Hepatocyte (in vitro differentiated cells): ENCODE results near the gene VPS4A. TPM values are rescaled to one million over a fixed set of nuclear protein-coding genes. Genes with fewer than 3 reads are reported as not detected.

Experiments used
- DNase-seq: peaks from one replicate; pipeline ENCODE4 v3.0.0-alpha.2; 2016; ENCODE audit warnings: low spot score
- H2AFZ ChIP-seq: fragments of 200-600 bp; sonication (generic); 2 replicates; pipeline ENCODE4 v1.6.0; 2016; ENCODE audit warnings: antibody characterized with exemption, mild to moderate bottlenecking
- H3K27ac ChIP-seq: fragments of 200-600 bp; sonication (generic); 2 replicates; pipeline ENCODE4 v1.5.1; 2016; ENCODE audit warnings: mild to moderate bottlenecking
- H3K27me3 ChIP-seq: fragments of 200-600 bp; sonication (generic); 2 replicates; pipeline ENCODE4 v1.6.1; 2016
- H3K36me3 ChIP-seq: fragments of 200-600 bp; sonication (generic); replicated peaks from 2 replicates; pipeline ENCODE4 v1.5.1; 2016; ENCODE audit warnings: low read depth; ENCODE audit not compliant: insufficient read depth
- H3K4me1 ChIP-seq: fragments of 200-600 bp; sonication (generic); 2 replicates; pipeline ENCODE4 v1.5.1; 2016; ENCODE audit warnings: mild to moderate bottlenecking, moderate library complexity; ENCODE audit not compliant: insufficient read depth
- H3K4me2 ChIP-seq: fragments of 200-600 bp; sonication (generic); 2 replicates; pipeline ENCODE4 v1.6.0; 2016
- H3K4me3 ChIP-seq: fragments of 200-600 bp; sonication (generic); 2 replicates; pipeline ENCODE4 v1.5.1; 2016; ENCODE audit warnings: mild to moderate bottlenecking
- H3K79me2 ChIP-seq: fragments of 200-600 bp; sonication (generic); 2 replicates; pipeline ENCODE4 v1.6.0; 2017; ENCODE audit warnings: mild to moderate bottlenecking
- H3K9me2 ChIP-seq: fragments of 200-600 bp; sonication (generic); replicated peaks from 2 replicates; pipeline ENCODE4 v1.6.0; 2017; ENCODE audit warnings: mild to moderate bottlenecking; ENCODE audit not compliant: insufficient read depth
- H3K9me3 ChIP-seq: fragments of 200-600 bp; sonication (generic); 2 replicates; pipeline ENCODE4 v1.5.1; 2016; ENCODE audit warnings: low read depth, mild to moderate bottlenecking
- H4K20me1 ChIP-seq: fragments of 200-600 bp; sonication (generic); 2 replicates; pipeline ENCODE4 v1.6.0; 2016; ENCODE audit warnings: mild to moderate bottlenecking; ENCODE audit not compliant: insufficient read depth, poor library complexity, severe bottlenecking
- EZH2 ChIP-seq: fragments of 200-600 bp; sonication (generic); IDR thresholded peaks from 2 replicates; pipeline ENCODE4 v1.6.1; 2016; ENCODE audit warnings: antibody characterized with exemption, mild to moderate bottlenecking, borderline replicate concordance
- EZH2phosphoT487 ChIP-seq: fragments of 200-600 bp; sonication (generic); IDR thresholded peaks from one replicate; pipeline ENCODE4 v1.6.1; 2018; ENCODE audit warnings: antibody characterized with exemption, mild to moderate bottlenecking, low read depth, moderate library complexity; ENCODE audit not compliant: unreplicated experiment, severe bottlenecking
- WGBS: methylation state at CpG from one replicate; pipeline ENCODE4 v1.1.6; 2016; ENCODE audit warnings: low lambda C conversion rate; ENCODE audit errors: missing lambda C conversion rate; 5-methylcytosine and 5-hydroxymethylcytosine counted together
- polyA plus RNA-seq: library from polyadenylated mRNA; unstranded; fragments of >200 nt; fragmentation: Nextera tagmentation; extraction: Ambion mirVana; gene quantifications from 2 replicates; pipeline ENCODE4 v1.2.1, GENCODE V29; 2016
- total RNA-seq: library from RNA; depleted of rRNA; stranded (reverse); fragments of >200 nt; gene quantifications from 2 replicates; pipeline ENCODE4 v1.2.3, GENCODE V29; 2014
- TF ChIP-seq, protein P1 (sequence below): fragments of 200-600 bp; sonication (generic); IDR thresholded peaks from 2 replicates; pipeline ENCODE4 v1.5.1; 2016; ENCODE audit warnings: antibody characterized with exemption, mild to moderate bottlenecking; ENCODE audit not compliant: poor library complexity

Gene VPS4A
- total and polyA plus RNA-seq, 2 experiments from 2014 or later = 19.9 to 36.9 TPM

DNA sequence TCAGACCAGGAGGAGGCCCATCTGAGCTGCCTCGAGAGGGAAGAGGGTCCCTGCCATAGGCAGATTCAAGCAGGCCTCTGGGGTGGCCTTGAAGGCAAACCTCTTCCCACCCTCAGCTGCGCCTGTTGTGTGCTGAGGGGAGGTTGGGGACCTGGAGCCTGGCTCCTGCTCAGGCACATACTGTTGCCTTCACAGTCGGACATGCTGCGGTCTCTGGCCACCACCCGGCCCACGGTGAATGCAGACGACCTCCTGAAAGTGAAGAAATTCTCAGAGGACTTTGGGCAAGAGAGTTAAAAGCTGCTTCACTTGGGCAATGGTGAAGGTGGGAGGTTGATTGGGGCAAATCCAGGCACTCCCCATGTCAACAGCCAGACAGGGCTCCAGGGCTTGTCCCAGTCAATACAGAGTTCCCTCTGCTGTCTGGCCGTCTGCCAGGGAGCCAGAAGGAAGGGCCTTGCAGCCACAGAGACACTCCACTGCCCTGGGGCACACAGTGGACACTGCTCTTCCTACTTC, 12.9 kb downstream of the VPS4A start:
- Histone ChIP-seq H3K4me1 (peaks cover 30% of the 10 kb centered on the region), H2AFZ (no peak overlapping the region), H3K4me3 (no peak overlapping the region), H3K79me2 (peaks cover 63% of the 10 kb centered on the region), H3K36me3 (no peaks in the 10 kb centered on the region), H3K27ac (no peak overlapping the region), H3K9me2 (no peaks in the 10 kb centered on the region), H4K20me1 (peaks cover 5% of the 10 kb centered on the region), H3K4me2 (no peak overlapping the region), H3K9me3 (no peaks in the 10 kb centered on the region), H3K27me3 (no peaks in the 10 kb centered on the region)
- TF ChIP-seq EZH2phosphoT487 (no peak), EZH2 (no peak)
- TF ChIP-seq, protein P1, sequence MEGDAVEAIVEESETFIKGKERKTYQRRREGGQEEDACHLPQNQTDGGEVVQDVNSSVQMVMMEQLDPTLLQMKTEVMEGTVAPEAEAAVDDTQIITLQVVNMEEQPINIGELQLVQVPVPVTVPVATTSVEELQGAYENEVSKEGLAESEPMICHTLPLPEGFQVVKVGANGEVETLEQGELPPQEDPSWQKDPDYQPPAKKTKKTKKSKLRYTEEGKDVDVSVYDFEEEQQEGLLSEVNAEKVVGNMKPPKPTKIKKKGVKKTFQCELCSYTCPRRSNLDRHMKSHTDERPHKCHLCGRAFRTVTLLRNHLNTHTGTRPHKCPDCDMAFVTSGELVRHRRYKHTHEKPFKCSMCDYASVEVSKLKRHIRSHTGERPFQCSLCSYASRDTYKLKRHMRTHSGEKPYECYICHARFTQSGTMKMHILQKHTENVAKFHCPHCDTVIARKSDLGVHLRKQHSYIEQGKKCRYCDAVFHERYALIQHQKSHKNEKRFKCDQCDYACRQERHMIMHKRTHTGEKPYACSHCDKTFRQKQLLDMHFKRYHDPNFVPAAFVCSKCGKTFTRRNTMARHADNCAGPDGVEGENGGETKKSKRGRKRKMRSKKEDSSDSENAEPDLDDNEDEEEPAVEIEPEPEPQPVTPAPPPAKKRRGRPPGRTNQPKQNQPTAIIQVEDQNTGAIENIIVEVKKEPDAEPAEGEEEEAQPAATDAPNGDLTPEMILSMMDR = no peak
- whole genome bisulfite sequencing = 89% methylated on average over 8 of the region's 8 CpGs
- DNase-seq = peak; percentile 48

DNA sequence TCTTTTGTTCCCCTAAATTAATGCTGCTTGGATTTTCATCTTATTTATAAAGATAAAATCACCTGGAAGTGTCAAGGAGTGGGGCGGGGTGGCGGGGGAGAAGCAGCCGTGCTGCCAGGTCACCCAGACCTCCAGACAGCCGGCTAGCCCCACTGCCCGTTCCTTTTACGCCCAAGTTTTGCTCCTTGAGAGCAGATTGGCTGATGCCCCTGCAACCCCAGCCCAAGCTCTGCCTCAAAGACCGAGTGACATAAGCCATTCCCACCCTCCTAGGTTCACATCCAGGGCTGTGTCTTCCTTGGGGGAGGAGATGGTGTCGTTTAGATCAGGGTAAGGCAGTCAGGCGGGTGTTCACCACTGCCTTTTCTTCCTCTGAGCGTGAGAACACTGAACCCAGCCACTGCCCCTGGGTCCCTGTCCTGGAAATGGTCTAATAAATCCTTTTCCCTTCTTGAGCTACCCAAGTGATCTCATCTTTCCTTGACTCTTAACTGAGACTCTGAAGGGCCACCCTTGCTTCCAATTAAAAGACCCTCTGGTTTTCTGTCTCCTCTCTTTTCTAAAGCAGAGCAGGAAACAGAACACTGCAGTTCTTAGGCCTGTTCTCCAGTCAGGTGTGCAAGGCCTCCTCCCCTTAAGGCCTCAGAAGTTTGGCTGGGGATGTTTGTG, 13.6 kb downstream of the VPS4A start:
- TF ChIP-seq EZH2phosphoT487 (no peak), EZH2 (no peak)
- TF ChIP-seq, protein P1 = no peak
- no peak overlapping the region for H3K4me3 ChIP-seq
- no peaks in the 10 kb centered on the region for H3K36me3 ChIP-seq
- H3K9me2 ChIP-seq = no peaks in the 10 kb centered on the region
- H3K9me3 ChIP-seq = no peaks in the 10 kb centered on the region
- DNase-seq = no peak
- H3K79me2 ChIP-seq = peaks cover 69% of the 10 kb centered on the region
- peaks cover 35% of the 10 kb centered on the region for H3K4me1 ChIP-seq
- no peak overlapping the region for H2AFZ ChIP-seq
- peak overlapping the region; percentile 40 for H3K27ac ChIP-seq
- H3K4me2 ChIP-seq = no peak overlapping the region
- no peaks in the 10 kb centered on the region for H3K27me3 ChIP-seq
- WGBS = 88% methylated on average over 10 of the region's 10 CpGs
- peaks cover 5% of the 10 kb centered on the region for H4K20me1 ChIP-seq

DNA sequence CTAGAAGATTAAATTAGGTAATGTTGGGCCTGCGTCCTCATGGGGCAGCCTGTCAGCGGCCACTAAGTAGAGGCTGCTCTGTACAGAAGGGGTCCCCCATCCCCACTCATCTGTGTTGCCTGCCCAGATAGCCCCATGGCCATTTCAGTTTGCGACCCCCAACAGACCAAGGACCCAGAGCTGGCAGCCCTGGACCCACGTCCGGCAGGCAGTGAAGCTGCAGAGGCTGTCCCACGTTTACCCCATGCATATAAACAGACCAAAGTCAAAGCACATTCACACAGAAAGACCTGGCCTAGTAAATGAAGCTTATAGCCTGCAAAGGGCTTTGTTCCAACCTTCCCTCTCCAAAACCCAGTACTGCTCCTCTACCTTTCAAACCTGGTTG, 14.6 kb downstream of the VPS4A start:
- peak overlapping the region; percentile 86 for H3K27ac ChIP-seq
- no peaks in the 10 kb centered on the region for H3K36me3 ChIP-seq
- TF ChIP-seq EZH2phosphoT487 = no peak
- TF ChIP-seq, protein P1 = no peak
- no peaks in the 10 kb centered on the region for H3K9me2 ChIP-seq
- peak overlapping the region; percentile 55 for H3K4me2 ChIP-seq
- H3K4me3 ChIP-seq = no peak overlapping the region
- 94% methylated on average over 6 of the region's 6 CpGs for WGBS
- peaks cover 35% of the 10 kb centered on the region for H3K4me1 ChIP-seq
- DNase-seq = no peak
- peaks cover 71% of the 10 kb centered on the region for H3K79me2 ChIP-seq
- H4K20me1 ChIP-seq = peaks cover 5% of the 10 kb centered on the region
- no peak overlapping the region for H2AFZ ChIP-seq
- no peaks in the 10 kb centered on the region for H3K27me3 ChIP-seq
- H3K9me3 ChIP-seq = no peaks in the 10 kb centered on the region
